IPS DF 6.9 (cell line): ENCODE results near the gene SREBF1.

Source experiments
- DNase-seq: peaks from one replicate; pipeline ENCODE4 v3.0.0-alpha.2; 2013; ENCODE audit warnings: low read depth, low spot score
- H3K27ac ChIP-seq: one replicate; pipeline ENCODE4 v1.5.1; 2013; ENCODE audit warnings: low read length, control low read depth
- H3K27me3 ChIP-seq: 2 replicates; pipeline ENCODE4 v1.6.1; 2013; ENCODE audit warnings: mild to moderate bottlenecking, low read length; ENCODE audit not compliant: control insufficient read depth, insufficient read depth
- H3K36me3 ChIP-seq: 2 replicates; pipeline ENCODE4 v1.6.1; 2013; ENCODE audit warnings: low read length; ENCODE audit not compliant: control insufficient read depth, insufficient read depth
- H3K4me1 ChIP-seq: 2 replicates; pipeline ENCODE4 v1.6.1; 2013; ENCODE audit warnings: low read length; ENCODE audit not compliant: control insufficient read depth, insufficient read depth
- H3K4me3 ChIP-seq: 2 replicates; pipeline ENCODE4 v1.5.1; 2013; ENCODE audit warnings: mild to moderate bottlenecking, low read length
- H3K9me3 ChIP-seq: 2 replicates; pipeline ENCODE4 v1.6.1; 2013; ENCODE audit warnings: low read length, inconsistent platforms; ENCODE audit not compliant: control insufficient read depth, insufficient read depth
- WGBS: extraction: QIAGEN DNeasy Blood & Tissue Kit; methylation state at CpG from one replicate; pipeline ENCODE4 v1.1.7; 2013; ENCODE audit warnings: mixed read lengths, missing lambda C conversion rate; ENCODE audit not compliant: insufficient read length, insufficient coverage; 5-methylcytosine and 5-hydroxymethylcytosine counted together

SREBF1 gene

DNA sequence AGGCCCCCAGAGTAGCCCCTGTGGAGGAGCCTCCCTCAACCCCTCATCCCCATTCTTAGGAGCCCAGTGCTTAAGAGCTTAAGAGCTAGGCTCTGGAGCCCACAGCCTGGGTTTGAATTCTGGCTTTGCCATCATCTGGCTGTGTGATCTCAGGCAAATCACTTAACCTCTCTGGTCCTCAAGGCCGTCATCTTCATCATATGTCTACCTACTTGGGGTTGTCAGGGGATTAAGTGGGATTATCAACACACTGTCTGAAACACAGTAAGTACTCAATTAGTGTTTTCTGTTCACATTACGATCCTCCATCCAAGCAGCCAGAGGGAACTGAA, 4.8 kb downstream of the SREBF1 start:
- Histone ChIP-seq H3K36me3 (peaks cover 7% of the 10 kb centered on the region; the same call in 1 of the 2 replicates), H3K27me3 (no peaks in the 10 kb centered on the region), H3K4me1 (peaks cover 8% of the 10 kb centered on the region), H3K9me3 (no peaks in the 10 kb centered on the region), H3K4me3 (no peak overlapping the region), H3K27ac (no peak overlapping the region)
- DNase-seq, result no peak
- WGBS, result no CpG with 5 or more reads among the region's 2 CpGs

DNA sequence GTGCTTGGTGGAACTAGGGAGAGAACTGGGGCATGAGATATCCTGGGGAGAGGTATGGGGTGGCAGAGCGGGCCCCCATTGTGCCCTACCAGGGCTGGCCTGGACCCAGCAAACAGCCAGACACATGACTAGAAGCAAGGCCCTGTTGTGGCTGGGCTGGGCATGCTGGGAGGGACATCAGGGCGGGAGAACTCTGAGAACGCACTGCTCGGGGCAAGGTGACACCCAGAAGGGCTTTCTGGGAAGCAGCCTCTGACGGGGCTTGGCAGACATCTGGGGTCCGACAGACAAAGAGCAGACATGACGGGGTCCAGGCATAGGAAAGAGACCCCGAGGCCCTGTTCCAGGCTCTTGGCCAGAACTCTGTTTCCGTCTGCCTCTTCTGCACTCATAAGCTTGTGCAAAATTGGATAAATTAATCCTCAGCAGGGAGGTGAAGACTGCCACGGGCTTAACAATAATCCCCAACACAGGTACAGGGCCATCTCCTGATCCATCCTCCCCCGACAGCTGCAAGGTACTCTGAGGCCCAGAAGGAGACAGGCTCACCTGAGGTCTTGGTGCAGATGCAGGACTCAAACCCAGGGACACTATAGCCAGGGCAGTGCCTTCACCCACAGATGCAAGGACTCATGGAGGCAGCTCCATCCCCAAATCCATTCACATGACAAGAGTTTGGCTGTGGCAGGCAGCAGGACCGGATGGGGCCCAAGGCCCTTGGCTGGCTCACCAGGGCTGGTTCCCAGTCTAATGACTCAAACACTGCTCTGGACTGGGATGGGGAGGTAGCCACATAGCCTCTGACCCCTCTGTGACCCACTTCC, 5.4 kb downstream of the SREBF1 start:
- no peaks in the 10 kb centered on the region for H3K9me3 ChIP-seq
- WGBS, result no CpG with 5 or more reads among the region's 12 CpGs
- H3K4me1 ChIP-seq, result peaks cover 8% of the 10 kb centered on the region
- H3K27me3 ChIP-seq, result no peaks in the 10 kb centered on the region
- DNase-seq, result no peak
- no peak overlapping the region for H3K27ac ChIP-seq
- no peak overlapping the region for H3K4me3 ChIP-seq
- H3K36me3 ChIP-seq, result peaks cover 7% of the 10 kb centered on the region; the same call in 1 of the 2 replicates

DNA sequence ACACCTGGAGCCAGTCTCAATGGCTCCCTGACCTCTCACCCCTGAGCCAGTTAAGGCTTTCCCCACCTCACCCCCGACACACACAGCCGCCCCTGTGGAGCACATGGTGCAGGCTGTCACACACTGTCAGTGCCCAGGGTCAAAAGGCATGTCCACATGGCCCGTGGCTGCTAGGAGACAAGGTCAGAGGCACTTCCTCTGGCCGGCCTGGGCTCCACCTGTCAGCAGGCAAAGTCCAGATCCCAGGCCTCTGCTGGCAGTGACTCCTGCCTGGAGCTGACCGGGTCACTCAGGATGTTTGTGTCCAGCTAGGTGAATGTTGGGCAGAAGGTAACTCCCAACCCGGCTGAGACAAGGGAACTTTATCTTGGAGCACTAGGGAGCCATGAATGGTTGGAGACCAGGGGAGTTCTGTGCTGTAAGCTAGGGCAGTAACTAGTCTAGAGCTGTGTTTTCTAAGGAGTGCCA, 6.0 kb downstream of the SREBF1 start:
- H3K4me3 ChIP-seq, result no peak overlapping the region
- no peaks in the 10 kb centered on the region for H3K27me3 ChIP-seq
- H3K9me3 ChIP-seq, result no peaks in the 10 kb centered on the region
- peaks cover 7% of the 10 kb centered on the region; the same call in 1 of the 2 replicates for H3K36me3 ChIP-seq
- DNase-seq, result no peak
- peaks cover 7% of the 10 kb centered on the region for H3K4me1 ChIP-seq
- H3K27ac ChIP-seq, result no peak overlapping the region
- WGBS, result no CpG with 5 or more reads among the region's 6 CpGs

DNA sequence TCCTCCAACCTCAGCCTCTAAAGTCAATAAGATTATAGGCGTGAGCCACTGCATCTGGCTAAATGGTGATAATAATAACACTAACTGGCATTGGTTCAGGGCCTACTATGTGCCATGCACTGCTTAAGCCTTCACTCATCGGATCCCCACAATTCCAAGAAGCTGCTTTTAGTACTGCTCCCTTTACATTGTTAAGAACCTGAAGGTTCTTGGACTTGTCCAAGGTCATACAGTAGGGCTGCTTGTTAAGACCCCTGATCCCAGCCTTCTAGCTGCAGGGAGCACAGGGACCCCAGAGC, 6.6 kb downstream of the SREBF1 start:
- no CpG with 5 or more reads among the region's 2 CpGs for WGBS
- no peaks in the 10 kb centered on the region for H3K27me3 ChIP-seq
- H3K9me3 ChIP-seq, result no peaks in the 10 kb centered on the region
- DNase-seq, result no peak
- H3K4me1 ChIP-seq, result peaks cover 2% of the 10 kb centered on the region
- H3K4me3 ChIP-seq, result no peak overlapping the region
- H3K27ac ChIP-seq, result no peak overlapping the region
- peaks cover 7% of the 10 kb centered on the region; the same call in 1 of the 2 replicates for H3K36me3 ChIP-seq

DNA sequence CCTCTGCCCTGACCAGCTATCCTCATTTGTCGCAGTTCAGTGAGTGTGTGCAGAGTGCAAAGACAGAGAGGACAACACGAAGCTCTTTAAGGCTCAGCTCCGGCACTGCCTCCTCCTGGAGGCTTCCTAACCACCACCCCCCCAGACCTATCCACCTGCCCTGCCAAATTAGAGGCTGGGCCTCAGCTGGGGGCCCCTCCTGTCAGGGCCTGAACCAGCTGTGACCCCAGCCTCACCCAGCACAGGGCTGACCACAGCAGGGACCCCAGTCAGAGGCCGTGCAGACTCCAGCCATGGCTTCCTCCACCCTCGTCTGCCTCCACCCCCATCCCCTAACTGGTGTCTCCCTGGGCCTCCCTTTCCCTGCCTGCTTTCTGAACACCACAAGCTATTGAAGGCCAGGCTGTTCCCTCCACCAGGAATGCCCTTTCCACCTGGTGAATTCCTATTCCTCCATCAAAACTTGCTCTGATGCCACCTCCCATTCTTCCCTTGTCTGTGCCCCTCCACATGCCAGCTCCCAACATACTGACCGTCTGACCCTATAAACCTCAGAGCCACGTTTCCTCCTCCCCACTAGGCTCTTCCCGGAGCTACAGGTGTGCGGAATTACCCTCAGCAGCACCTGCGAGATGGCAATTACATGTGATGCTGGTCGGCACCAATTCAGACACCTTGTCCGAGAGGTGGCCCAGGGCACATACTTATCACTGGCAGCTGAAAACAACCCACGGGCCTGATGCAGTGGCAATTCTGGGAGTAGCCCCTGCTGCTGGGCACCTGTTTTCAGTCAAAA, 8.8 kb downstream of the SREBF1 start:
- no peaks in the 10 kb centered on the region for H3K27me3 ChIP-seq
- peaks cover 7% of the 10 kb centered on the region; the same call in 1 of the 2 replicates for H3K36me3 ChIP-seq
- H3K4me3 ChIP-seq, result no peak overlapping the region
- no CpG with 5 or more reads among the region's 13 CpGs for WGBS
- H3K9me3 ChIP-seq, result no peaks in the 10 kb centered on the region
- peaks cover 17% of the 10 kb centered on the region for H3K4me1 ChIP-seq
- no peak overlapping the region for H3K27ac ChIP-seq
- no peak for DNase-seq

DNA sequence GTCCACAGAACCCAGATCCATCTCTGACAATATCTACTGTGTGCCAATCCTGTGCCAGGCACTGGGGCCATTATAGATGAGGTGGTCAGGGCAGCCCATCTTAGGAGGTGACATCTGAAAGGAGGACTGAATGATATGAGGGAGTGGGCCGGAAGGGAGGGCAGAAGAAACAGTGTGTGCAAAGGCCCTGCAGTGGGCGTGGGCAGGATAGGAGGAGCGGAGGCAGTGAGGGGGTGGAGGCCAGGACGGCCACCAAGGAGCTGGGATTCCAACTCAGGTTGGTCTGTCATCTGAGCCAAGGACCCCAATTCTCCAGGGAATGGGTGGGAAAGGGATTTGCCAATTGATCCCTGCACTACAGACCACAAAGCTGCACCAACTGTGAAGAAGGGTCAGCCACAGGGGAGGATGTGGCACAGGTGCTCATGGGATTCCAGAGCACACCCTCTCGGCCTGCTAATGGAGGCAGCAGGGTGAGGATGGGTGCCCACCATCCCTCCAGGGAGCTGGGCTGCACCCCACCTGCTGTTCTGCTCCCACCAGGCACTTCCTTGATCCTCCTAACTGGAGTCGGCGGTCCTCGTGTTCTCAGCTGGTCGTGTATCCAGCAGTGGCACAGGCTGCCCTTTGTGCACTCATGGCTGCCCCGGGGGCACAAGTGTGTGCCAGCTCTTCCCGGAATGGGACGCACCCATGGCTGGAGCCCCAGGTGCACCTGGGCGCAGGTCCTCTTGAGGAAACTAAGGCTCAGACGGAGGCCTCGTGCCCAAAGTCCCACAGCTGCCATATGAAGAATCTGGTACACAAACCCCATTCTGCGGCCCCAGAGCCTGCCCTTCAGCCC, 9.6 kb downstream of the SREBF1 start:
- no peaks in the 10 kb centered on the region for H3K27me3 ChIP-seq
- peaks cover 7% of the 10 kb centered on the region; the same call in 1 of the 2 replicates for H3K36me3 ChIP-seq
- no peak overlapping the region for H3K27ac ChIP-seq
- no CpG with 5 or more reads among the region's 16 CpGs for WGBS
- H3K4me3 ChIP-seq, result no peak overlapping the region
- no peak for DNase-seq
- peaks cover 18% of the 10 kb centered on the region for H3K4me1 ChIP-seq
- no peaks in the 10 kb centered on the region for H3K9me3 ChIP-seq

DNA sequence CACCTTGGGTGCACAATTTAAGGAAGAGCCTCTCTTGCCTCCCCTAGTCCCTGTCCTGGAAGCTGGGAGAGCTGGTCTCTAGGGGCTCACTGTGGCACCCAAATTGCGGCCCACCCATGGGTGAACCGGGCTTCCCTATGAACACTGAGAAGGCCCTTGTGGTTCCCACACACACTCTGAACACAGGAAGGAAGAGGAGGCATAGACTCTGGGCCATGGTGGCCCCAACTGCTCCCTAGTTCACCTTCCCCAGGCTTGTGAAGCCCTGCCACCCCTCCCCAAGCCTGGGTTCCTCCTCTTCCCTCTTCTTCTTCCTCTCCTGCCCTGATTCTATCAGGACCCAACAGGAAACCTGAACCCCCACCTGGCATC, 10.5 kb downstream of the SREBF1 start:
- peaks cover 4% of the 10 kb centered on the region; the same call in 1 of the 2 replicates for H3K36me3 ChIP-seq
- H3K4me1 ChIP-seq, result peaks cover 18% of the 10 kb centered on the region
- H3K27ac ChIP-seq, result no peak overlapping the region
- H3K9me3 ChIP-seq, result no peaks in the 10 kb centered on the region
- no peaks in the 10 kb centered on the region for H3K27me3 ChIP-seq
- WGBS, result no CpG with 5 or more reads among the region's 2 CpGs
- DNase-seq, result no peak
- H3K4me3 ChIP-seq, result no peak overlapping the region

DNA sequence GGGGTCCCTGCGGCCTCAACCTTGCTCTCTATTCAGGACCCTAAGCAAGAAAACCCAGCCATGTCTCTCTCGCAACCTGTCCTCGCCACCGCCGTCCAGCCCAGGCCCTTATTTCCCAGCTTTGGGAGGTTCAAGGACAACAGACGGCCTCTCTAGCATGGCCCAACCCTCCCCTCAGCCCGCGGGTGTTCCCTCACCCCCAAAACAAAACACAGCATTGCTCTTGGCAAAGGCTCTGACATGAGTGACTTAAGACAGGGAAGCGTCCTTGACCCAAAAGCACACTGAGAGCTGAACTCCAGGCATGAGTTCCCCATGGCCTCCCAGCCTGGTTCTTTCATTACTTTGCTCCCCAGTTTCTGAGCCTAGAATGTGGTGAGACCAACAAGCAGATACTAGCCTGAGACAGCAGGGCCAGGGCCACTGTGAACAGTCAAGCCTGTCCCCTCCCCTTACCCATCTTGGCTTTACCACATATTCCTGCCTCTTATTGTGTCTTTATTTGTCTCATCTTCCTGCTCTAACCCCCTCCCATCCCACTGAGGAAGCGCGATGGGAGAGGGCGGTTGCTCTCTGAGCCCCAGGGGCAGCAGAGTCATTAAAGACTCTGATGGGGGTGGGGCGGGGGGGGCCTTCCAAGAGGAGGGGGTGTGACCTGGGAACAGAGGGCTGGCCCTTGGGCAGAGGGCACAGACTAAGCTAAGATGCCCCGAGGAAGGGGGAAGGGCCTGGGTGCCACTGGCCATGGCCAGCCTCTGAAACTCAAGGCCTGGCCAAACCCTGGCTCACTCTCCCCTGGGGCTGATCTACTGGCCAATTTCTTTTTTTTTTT, 11.8 kb downstream of the SREBF1 start:
- Histone ChIP-seq H3K36me3 (peaks cover 5% of the 10 kb centered on the region), H3K4me1 (peaks cover 16% of the 10 kb centered on the region), H3K27ac (no peak overlapping the region), H3K9me3 (no peaks in the 10 kb centered on the region), H3K4me3 (no peak overlapping the region), H3K27me3 (no peaks in the 10 kb centered on the region)
- no CpG with 5 or more reads among the region's 14 CpGs for WGBS
- DNase-seq, result no peak

DNA sequence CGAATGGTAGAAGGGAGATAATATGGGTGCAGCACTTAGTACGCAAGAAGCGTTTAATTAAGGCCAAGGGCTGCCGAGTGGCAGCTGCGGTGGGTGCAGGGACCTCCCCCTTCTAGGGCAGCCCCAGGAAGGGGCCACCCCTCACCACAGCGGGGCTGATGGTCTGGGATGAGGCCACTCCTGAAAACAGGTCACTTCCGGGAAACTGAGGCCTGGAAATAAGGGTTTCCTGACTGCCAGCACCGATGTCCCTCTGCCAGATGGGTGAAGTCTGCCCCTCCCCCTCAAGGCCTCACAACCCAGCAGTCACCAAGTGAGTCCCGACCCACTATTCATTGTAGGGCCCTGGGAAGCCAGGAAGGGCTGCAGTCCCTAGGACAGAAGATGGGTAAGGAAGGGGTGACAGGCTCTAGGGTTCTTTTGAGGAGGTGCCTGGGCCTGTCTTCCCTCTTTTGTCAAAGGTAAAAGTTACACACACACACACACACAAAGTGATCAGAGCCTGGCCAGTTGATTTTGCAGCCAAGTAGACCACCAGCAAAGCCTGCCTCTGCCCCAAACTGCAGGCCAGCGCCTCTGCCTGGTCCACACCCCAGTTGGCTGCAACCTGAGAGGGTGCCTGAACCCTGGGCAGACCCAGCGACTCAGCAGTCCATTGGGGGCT, 12.5 kb downstream of the SREBF1 start:
- Histone ChIP-seq H3K36me3 (peaks cover 12% of the 10 kb centered on the region), H3K27me3 (no peaks in the 10 kb centered on the region), H3K9me3 (no peaks in the 10 kb centered on the region), H3K27ac (no peak overlapping the region), H3K4me1 (peaks cover 16% of the 10 kb centered on the region), H3K4me3 (no peak overlapping the region)
- no CpG with 5 or more reads among the region's 11 CpGs for WGBS
- DNase-seq, result no peak
